Globus pallidus (tissue), 1 donor: Measurements from ENCODE around the gene EZH2.

ENCODE experiments used
- DNase-seq: peaks from one replicate; pipeline ENCODE4 v3.0.0-alpha.2; 2015; ENCODE audit warnings: low spot score

Gene EZH2

GRCh38 chr7:148898845-148899484 is 14.9 kb upstream of the EZH2 start:
- no peak for DNase-seq

GRCh38 chr7:148894591-148894990 is 10.5 kb upstream of the EZH2 start:
- no peak for DNase-seq

- DNase-seq = no peak
Measured at GRCh38 chr7:148893071-148893470, 9.0 kb upstream of the EZH2 start.

- no peak for DNase-seq
Measured at GRCh38 chr7:148888300-148888699, 4.2 kb upstream of the EZH2 start.

GRCh38 chr7:148886844-148887243 is 2.8 kb upstream of the EZH2 start:
- DNase-seq = no peak

DNA sequence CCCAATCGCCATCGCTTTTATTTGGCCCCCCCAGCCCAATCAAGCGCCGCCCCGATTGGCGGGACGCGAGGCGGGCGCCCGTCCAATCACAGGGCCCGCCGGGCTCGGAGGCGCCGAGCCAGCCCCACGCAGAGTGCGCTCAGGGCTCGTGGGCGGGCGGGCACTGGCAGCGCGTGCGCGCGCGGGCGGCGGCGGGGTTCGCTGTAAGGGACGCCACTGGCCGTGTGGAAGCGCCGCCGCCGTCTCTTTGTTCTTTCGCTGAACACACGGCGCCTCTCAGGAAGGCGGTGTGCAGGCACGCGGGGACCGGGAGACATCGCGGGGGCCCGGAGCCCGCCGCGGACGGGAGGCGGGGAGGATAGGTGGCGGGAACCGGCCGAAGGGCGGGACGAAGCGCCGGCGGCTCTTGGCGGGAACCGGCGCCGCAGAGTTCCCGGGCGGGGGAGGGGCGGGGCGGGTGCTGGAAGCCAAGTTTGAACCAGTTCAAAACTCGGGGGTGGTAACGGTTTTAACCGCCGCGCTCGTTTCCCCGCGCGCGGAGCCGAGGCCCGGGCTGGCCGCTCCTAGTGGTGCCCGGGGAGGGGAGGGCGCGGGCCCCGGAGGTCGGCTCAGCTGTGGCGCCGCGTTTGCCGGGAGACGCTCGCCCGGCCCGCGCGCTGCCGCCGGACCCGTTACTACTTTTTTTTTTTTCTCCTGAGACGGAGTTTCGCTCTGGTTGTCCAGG is 370 bp upstream of the EZH2 start:
- peak; percentile 90 for DNase-seq

GRCh38 chr7:148883266-148884048 is 634 bp downstream of the EZH2 start:
- DNase-seq = peak; percentile 25

GRCh38 chr7:148882841-148883265 is 1.2 kb downstream of the EZH2 start:
- no peak for DNase-seq

- DNase-seq = no peak
Measured at GRCh38 chr7:148882192-148882591, 1.9 kb downstream of the EZH2 start.

- DNase-seq = no peak
Measured at GRCh38 chr7:148878317-148878716, 5.8 kb downstream of the EZH2 start.

DNA sequence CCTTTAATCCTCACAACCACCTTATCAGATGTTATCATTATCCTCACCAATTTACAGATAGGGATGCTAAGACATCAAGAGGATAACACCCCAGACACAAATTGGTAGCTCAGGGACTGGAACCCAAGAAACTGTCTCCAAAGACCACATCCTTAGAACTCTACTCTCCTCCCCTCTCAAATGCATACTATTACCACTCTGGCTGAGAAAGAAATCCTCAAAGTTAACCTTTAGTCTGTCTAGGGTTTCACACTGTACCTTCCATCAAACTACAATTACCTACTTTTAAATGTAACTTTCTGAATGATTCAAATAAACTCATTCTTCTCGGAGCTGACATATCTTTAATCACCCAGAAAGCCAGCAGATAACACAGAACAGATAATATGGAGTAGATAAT is 6.6 kb downstream of the EZH2 start:
- DNase-seq = no peak

DNA sequence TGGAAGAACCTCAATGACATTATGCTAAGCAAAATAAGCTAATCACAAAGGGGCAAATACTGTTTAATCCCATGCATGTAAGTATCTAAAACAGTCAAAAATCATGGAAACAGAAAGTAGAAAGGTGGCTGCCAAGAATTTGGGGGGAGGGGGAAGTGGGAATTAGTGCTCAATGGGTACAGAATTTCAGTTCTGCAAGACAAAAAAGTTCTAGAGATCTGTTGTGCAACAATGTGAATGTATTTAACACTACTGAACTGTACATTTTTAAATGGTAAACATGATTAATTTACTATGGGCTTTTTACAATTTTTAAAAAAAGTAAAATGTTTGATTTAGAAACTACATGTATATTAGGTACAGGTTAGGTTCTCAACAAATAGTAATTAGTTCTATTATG is 11.9 kb downstream of the EZH2 start:
- no peak for DNase-seq

GRCh38 chr7:148871551-148871950 is 12.5 kb downstream of the EZH2 start:
- no peak for DNase-seq

GRCh38 chr7:148871030-148871429 is 13.1 kb downstream of the EZH2 start:
- DNase-seq = no peak

- no peak for DNase-seq
Measured at GRCh38 chr7:148868378-148868674, 15.8 kb downstream of the EZH2 start.

DNA sequence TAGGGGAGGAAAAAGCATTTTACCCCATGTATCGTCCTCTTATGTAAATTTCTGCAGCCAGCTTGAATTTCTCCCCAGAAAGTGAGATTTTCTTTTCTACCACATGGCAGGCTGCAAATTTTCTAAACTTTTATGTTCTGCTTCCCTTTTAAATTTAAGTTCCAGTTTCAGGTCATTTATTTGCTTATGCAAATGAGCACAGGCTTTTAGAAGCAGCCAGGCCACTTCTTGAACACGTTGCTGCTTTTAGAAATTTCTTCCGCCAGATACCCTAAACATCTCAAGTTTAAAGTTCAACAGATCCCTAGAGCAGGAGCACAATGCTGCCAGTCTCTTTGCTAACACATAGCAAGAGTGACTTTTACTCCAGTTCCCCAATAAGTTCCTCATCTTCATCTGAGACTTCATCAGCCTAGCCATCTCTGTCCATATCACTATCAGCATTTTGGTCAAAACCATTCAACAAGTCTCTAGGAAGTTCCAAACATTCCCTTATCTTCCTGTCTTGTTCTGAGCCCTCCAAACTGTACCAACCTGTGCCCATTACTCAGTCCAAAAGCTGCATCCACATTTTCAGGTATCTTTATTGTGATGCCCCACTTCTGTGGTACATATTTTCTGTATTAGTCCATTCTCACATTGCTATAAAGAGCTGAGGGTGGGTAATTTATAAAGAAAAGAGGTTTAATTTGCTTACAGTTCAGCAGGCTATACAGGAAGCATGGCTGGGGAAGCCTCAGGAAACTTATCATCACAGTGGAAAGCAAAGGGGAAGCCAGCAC is 16.3 kb downstream of the EZH2 start:
- no peak for DNase-seq

GRCh38 chr7:148866362-148866761 is 17.7 kb downstream of the EZH2 start:
- no peak for DNase-seq

GRCh38 chr7:148865283-148865682 is 18.8 kb downstream of the EZH2 start:
- DNase-seq = no peak

DNA sequence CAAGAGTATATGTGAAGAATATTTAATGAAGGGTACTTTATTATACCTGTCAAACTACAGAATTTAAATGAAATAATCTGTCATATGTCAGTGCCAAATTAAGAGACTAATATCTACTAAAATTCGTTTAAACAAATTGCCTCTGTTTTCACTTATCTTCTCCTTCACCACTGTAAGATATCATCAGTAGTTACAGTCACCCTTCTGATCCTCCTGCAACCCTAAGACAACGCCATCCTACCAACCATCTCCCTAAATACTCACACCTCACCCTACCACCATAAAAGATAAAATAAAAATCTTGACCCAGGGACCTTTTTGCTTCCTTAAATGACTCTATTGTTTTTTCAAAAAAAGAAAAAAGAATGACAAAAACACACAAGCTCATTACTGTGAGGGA is 20.8 kb downstream of the EZH2 start:
- no peak for DNase-seq

DNA sequence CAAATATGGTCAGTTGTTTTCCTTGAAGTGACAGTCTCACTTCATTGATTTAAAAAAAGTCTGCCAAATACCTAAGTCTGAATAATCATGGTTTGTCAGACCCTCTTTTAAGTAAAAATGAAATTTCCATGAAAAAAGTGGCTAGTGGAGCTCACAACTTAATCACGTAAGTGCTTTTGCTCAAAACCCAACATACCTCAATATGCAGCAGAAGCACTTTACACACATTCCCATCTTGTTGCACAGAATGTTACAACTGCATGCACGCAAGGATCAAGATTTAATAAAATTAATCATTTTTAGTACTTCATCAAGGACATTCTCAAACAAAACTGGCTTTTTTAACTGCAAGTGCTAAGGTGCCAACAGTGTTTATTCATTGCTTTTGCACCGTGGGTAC is 21.6 kb downstream of the EZH2 start:
- no peak for DNase-seq

DNA sequence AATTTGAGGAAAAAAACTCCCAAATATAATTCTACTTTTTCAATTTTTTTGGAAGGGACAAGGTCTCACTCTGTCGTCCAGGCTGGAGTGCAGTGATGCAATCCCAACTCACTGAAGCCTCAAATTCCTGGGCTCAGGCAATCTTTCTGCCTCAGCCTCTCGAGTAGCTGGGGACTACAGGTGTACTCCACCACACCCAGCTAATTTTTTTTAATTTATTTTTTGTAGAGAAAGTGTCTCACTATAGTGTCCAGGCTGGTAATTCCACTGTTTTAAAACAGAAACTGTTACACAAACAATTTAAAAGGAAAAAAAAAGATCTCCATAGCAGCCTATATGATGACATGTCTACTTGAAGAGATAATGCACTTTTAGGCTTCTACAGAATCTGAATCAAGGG is 25.6 kb downstream of the EZH2 start:
- DNase-seq = no peak

- DNase-seq = no peak
Measured at GRCh38 chr7:148856891-148857290, 27.2 kb downstream of the EZH2 start.

- no peak for DNase-seq
Measured at GRCh38 chr7:148856578-148856881, 27.6 kb downstream of the EZH2 start.
